NB4 (cell line): ENCODE measurements around the gene PLCH1.

Source experiments
- TF ChIP-seq, protein P1 (sequence below): IDR thresholded peaks from one replicate; pipeline ENCODE4 v1.5.1; 2012; ENCODE audit warnings: low read depth, low read length
- TF ChIP-seq, protein P2 (sequence below): IDR thresholded peaks from 2 replicates; pipeline ENCODE4 v1.6.1; 2011; ENCODE audit warnings: low read depth, low read length

DNA sequence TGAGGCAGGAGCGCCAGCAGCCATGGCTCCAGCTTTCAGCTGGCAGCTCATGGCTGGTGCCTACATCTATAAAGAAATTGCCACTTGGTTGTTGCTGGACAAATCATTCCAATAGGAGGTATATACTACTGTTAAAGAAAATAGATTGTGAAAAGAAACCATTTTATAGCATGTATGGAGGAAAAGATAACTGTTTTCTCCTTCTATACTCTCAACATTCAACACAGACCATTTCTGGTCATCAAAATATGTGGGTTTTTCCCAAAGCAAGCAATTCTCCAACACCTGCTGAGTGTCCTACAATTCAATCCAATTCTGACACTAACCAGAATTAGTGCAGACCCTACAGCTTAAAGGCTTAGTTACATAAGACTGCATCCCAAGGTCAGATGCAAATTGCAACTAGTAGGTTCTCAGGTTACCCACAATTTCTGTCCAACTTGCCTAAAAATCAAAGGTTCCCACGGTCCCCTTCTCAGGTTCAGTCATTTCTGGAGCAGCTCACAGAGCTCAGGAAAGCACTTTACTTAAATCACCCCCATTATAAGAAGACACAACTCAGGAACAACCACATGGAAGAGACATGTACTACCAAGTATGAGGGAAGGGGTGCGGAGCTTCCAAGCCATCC, 409.0 kb downstream of the PLCH1 start:
- TF ChIP-seq, protein P1, sequence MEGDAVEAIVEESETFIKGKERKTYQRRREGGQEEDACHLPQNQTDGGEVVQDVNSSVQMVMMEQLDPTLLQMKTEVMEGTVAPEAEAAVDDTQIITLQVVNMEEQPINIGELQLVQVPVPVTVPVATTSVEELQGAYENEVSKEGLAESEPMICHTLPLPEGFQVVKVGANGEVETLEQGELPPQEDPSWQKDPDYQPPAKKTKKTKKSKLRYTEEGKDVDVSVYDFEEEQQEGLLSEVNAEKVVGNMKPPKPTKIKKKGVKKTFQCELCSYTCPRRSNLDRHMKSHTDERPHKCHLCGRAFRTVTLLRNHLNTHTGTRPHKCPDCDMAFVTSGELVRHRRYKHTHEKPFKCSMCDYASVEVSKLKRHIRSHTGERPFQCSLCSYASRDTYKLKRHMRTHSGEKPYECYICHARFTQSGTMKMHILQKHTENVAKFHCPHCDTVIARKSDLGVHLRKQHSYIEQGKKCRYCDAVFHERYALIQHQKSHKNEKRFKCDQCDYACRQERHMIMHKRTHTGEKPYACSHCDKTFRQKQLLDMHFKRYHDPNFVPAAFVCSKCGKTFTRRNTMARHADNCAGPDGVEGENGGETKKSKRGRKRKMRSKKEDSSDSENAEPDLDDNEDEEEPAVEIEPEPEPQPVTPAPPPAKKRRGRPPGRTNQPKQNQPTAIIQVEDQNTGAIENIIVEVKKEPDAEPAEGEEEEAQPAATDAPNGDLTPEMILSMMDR = no peak
- TF ChIP-seq, protein P2, sequence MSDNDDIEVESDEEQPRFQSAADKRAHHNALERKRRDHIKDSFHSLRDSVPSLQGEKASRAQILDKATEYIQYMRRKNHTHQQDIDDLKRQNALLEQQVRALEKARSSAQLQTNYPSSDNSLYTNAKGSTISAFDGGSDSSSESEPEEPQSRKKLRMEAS = no peak
